HG03039 (cell line): ENCODE data around the gene CEP85.
"Not testable (repeated sequence)": the region's sequence is repeated elsewhere in the genome, so short reads cannot be mapped to it uniquely, and the experiment has no call there.

Source experiments
- ATAC-seq: cut with Tn5 transposase; IDR thresholded peaks from one replicate; pipeline ENCODE4 v1.9.1; 2021; ENCODE audit warnings: mild to moderate bottlenecking, moderate library complexity; ENCODE audit not compliant: unreplicated experiment

CEP85 gene

GRCh38 chr1:26290122-26290881 lies 56.3 kb downstream of the CEP85 start:
- no peak for ATAC-seq

GRCh38 chr1:26290882-26291261 lies 56.9 kb downstream of the CEP85 start:
- ATAC-seq = no peak

DNA sequence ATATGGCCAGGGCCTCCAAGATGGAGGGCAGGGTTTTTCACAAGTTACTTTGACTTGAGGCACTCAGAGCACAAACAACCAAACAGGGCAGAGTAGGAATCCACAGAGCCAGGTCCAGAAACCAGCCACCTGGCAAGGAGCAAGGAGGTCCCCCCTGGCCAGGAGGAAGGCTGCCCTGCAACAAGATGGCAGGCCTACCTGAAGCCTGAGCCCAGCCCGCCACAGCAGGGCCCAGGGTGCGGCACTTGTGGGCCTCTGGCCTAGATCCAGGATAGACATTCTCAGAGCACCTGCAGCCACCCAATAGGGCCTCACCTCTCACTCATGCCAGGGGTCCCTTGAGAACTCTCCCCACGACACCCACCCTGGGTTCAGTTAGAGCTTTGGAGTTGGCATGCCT lies 57.4 kb downstream of the CEP85 start:
- no peak for ATAC-seq

DNA sequence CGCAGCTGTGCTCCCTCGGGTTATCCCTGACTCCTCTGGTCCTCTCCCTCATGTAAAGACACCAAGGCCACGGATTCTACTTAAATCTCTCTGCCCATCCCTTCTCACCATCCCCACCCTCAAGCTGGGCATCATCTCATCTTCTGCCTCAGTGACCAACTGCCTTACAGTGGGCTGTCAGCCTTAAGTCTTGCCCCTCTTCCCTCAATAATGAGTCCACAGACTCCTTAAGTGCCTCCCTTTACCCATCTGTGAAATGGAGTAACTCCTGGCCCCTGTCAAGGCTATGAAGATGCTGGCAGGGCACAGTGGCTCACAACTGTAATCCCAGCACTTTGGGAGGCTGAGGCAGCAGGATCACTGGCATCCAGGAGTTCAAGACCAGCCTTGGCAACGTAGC lies 57.9 kb downstream of the CEP85 start:
- no peak for ATAC-seq

GRCh38 chr1:26292735-26293134 lies 58.7 kb downstream of the CEP85 start:
- ATAC-seq = not testable (repeated sequence)

DNA sequence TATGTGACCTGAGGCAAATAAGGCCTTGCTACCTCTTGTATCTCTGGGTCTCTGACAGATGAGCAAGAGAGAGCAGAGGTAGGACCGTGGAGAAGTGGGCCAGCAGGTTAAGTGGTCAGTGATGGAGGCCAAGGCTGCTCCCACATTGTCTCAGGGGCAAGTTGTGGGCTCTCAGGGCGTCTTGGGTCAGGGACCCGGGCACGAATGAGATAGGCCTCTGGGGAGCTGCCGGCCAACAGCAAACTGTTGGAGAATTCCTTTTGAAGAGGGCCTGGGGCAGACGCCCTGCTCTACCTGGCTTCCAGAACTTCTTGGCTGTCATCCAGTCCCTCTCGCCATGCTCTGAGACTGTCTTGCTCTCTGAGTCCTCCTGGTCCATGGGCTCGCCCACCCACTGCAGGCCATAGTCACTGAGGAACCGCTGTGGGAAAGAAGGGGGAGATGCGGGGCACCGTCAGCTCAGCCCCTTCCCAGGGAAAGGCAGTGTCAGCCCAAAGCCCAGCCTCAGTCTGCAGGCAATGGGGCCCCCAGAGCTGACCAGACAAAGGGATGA lies 60.0 kb downstream of the CEP85 start:
- ATAC-seq = no peak

GRCh38 chr1:26295194-26296138 lies 61.5 kb downstream of the CEP85 start:
- ATAC-seq = no peak

DNA sequence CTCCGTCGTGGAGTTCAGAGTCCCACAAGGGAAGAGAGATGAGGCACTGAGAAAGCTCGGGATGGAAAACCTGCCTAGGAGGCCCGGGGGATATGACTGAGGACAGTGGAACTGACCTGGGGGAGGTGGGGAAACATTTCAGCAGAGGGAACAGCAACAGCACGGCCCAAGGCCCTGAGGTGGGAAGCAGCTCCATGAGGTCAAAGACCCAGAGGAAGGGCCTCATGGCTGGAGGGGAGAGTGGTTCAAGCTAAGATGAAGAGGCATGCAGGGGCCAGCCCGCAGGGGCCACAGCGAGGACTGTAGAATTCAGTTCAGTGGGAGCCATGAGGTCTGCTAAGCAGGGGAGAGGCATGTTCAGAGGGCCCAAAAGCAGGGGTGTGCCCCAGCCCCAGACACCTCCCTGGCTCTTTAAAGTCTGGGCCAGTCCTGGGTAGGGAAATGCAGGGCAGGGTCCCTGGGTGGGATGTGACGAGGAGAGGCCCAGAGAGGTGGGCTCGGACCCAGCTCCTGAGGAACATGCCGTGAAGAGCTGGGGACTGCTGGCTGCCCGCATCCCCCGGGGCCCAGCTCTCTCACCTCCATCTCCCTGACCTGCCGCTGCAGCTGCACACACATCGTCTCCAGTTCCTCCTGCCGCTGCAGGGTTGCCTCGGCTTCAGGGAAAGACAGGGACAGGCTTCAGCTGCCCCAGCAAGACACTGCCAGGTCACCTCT lies 62.5 kb downstream of the CEP85 start:
- ATAC-seq = no peak

DNA sequence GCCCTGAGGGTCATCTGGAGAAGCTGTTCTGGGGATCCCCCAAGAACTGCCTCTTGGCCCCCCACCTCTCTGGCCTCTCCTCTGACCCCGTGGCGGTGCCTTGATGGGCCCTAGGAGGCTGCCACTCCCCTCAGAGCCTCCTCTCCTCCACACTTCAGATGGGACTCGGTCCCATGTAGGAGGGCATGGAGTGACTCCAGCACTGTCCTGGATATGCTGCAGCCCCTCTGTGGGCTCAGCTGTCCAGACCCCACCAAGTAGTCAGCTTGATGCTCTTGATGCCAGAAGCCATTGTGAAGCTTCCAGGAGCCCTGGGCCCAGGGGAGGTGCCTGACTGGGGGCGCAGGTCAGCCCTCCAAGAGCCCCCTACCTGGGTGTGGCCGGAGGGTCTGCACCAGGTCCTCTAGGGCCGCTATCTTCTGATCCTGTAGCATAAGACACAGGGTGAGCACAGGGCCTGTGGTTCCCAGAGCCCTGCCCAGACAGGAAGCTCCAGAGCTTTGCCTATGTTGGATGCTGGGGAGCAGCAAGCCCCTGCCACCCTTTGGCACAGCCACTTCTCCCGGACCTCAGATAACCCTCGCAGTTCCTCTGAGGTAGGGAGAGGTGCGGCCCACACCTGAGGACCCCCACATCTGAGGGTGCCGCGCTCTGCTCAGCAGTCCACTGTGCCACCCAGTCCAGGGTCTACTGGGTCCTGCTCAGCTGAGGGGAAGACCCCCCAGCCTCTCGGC lies 63.2 kb downstream of the CEP85 start:
- no peak for ATAC-seq

DNA sequence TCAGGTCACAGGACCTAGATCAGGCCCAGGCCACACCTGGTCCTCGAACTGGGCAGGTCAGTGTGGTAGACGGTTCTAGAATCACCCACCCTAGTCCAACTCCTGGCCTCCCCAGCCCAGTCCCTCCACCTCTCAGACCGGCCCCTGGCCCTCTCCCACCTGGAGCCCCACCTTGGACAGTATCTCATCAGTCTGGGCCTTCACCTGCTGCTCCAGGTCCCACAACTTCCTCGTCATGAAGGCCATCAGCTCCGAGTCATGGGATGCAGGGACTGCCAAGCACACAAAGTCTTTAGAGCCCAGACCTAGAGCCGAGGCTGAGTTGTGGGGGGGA lies 63.8 kb downstream of the CEP85 start:
- ATAC-seq = no peak

GRCh38 chr1:26300578-26301275 lies 66.7 kb downstream of the CEP85 start:
- no peak for ATAC-seq

DNA sequence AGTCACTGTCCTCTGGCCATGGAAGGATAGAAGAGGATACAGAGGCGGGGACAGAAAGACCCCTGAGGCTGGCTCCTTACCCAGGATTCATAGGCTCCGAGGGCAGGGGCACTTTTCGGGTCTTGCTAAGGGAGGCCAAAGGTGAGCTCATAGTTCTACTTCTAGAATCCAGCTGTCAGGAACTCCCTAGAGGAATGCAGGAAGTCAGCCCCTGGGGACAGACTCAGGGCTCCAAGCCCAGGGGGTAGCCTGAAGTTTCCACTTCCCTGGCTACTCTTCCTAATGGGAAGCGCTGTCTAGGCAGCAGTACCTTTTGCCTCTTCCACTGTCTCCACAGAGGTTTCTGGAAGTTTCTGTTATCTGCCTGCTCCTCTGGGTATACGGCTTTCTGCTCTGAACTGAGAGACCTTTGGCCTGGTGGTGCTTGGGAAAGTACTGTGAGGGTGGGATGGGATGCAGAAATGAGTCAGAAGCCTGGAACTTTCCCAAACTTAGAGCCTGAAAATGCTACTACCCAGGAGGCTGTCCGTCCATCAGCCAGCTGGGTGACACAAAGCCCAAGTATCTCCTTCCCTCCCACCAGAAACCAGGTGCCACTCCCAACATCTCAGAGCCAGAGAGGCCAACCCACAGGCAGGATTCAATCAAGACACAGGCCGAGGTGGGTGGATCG lies 68.9 kb downstream of the CEP85 start:
- no peak for ATAC-seq

GRCh38 chr1:26305667-26306289 lies 71.8 kb downstream of the CEP85 start:
- ATAC-seq = no peak

GRCh38 chr1:26306290-26307229 lies 72.6 kb downstream of the CEP85 start, which contains the start of gene UBXN11:
TSS of gene UBXN11 (minus strand) at chr1:26306636. CDS start at chr1:26302883, 3,753 bp downstream.
- ATAC-seq = peak; percentile 96

DNA sequence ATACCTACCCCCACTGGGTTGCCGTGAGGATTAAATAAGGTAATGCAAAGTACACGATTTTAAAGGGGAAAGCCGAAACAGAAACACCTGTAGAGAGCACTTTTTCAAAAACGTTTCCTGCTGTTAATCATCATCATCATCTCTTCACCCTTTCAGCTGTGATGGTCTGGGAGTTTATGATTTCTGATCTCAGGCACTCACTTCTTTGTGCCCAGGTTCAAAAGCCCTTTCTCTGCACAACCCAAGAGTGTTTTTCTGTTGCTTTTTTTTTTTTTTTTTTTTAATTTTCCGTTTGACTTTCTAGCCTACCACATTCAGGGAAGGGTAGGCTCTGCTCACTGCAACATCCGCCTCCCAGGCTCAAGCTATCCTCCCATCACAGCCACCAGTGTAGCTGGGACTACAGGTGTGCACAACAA lies 73.4 kb downstream of the CEP85 start:
- ATAC-seq = no peak

DNA sequence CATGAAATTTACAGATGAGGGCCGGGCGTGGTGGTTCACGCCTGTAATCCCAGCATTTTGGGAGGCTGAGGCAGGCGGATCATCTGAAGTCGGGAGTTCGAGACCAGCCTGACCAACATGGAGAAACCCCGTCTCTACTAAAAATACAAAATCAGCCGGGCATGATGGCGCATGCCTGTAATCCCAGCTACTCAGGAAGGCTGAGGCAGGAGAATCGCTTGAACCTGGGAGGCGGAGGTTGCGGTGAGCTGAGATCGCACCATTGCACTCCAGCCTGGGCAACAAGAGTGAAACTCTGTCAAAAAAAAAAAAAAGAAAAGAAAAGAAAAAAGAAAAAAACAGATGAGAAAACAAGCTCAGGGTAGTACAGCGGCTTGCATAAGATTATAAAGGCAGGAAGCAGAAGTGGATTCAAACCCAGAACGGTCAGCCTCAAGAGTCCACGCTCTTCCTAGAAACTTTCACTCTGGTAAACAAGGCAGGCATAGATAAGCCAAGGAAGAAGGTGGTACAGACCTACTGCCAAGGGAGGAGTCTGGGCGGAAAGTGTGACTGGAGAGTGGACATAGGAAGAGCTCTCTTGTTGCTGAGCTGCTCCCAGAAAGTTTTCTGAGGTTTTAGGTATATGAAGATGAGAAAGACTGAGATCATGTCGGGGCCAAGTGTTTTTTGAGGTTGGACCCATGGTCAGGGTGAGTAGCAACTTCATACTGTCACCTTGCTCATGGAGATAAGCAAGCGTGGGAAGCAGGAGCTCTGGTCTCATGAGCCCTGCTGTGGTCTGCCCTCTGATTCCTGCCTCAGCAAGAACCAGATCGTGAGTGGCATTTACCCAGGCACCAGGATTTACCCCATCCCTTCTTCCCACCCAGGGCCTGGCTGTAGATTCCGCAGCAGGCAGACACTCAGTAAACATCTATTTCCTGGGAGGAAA lies 74.2 kb downstream of the CEP85 start:
- not testable (repeated sequence) for ATAC-seq

DNA sequence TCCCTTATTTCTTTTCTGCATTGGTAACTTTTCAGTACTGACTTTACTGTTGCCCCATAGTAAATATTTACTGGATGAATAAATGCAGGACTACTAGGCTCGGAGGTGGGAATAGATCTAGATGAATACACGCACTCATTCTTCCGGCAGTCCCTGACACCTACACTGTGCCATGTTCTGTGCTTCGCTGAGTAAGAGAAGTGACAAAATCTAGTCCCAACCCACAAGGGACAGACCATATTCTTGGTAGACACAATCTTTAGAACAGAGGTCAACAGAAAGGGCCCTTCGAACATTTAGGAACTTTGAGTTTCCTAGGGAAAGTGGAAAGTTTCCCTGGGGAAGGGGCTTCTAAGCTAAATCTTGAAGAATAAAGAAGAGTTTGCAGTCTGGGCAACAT lies 80.5 kb downstream of the CEP85 start:
- no peak for ATAC-seq
